MM.1S (cell line): ENCODE data around the gene GXYLT1.

Experiments
- CTCF ChIP-seq: fragments of 300-600 bp; sonication (generic); IDR thresholded peaks from 2 replicates; pipeline ENCODE4 v1.5.1; 2016; ENCODE audit warnings: antibody characterized with exemption, low read length, mixed read lengths
- EZH2 ChIP-seq: fragments of 300-600 bp; sonication (generic); optimal IDR thresholded peaks from 2 replicates; pipeline ENCODE3; 2017; ENCODE audit warnings: low read depth, mild to moderate bottlenecking, antibody characterized with exemption, low read length, mixed read lengths
- EZH2phosphoT487 ChIP-seq: fragments of 300-600 bp; sonication (generic); IDR thresholded peaks from 2 replicates; pipeline ENCODE4 v1.6.1; 2018; ENCODE audit warnings: antibody characterized with exemption, low read length

GRCh38 chr12:42128888-42129287 is 15.8 kb downstream of the GXYLT1 start:
- TF ChIP-seq CTCF (no peak), EZH2 (no peak), EZH2phosphoT487 (no peak)
